ENCODE results near the gene CBX6. TPM values are rescaled to one million over a fixed set of nuclear protein-coding genes. Genes with fewer than 3 reads are reported as not detected.

Gene CBX6
- total and polyA plus RNA-seq, 2 of the 8 experiments (the other 6 are each of a cell fraction or from before 2014, with no cell fraction given) = 10.6 to 27.5 TPM

DNA sequence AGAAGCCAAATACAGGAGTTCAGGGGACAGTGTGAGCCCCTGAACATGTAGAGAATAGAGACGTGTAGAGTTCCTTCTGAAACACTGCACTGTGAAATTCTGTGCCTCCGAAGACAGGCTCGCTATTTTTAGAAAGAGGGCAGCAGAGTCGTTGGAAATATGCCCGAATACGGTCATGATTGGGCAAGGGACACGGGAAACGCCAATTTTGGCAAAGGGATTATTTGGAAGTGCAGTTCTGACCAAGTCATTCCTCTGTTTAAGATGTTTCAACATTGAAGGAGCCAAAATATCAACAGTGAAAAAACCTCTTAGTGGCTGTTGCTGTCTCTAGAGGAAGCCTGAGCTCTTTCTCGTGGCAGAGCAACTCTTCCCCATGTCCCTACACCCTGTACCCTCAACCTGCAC, 9.5 kb upstream of the CBX6 start:
- no peak overlapping the region for H2BK20ac ChIP-seq (ENCODE audit: low read length)
- CTCF ChIA-PET (ENCODE audit: partially characterized antibody) = interaction anchor here (0.7 to 4.2 kb wide), 4 partner anchors 8 to 46 kb away, joined by 3 to 21 read pairs (median 5); no protein-coding TSS in a partner anchor
- no peak overlapping the region for H3K56ac ChIP-seq (replicated peaks; ENCODE audit: insufficient read length, low read depth, low read length)
- no peak overlapping the region for H2AK5ac ChIP-seq (ENCODE audit: low read depth, low read length)
- H4K20me1 ChIP-seq (replicated peaks in 1 of 2; ENCODE audit: control insufficient read depth in 1 of 2, insufficient read depth in 2 of 2, low read length in 2 of 2) = no peaks in the 10 kb centered on the region
- H3K9me3 ChIP-seq (ENCODE audit: insufficient read depth in 2 of 2, low read depth in 1 of 2, low read length in 1 of 2) = no peaks in the 10 kb centered on the region
- TF ChIP-seq HDAC2 (IDR thresholded peaks at IDR 0.05; ENCODE audit: borderline replicate concordance in 1 of 2, low read depth in 2 of 2, low read length in 2 of 2) = no peak
- no peak for TF ChIP-seq EGR1 (IDR thresholded peaks at IDR 0.05; ENCODE audit: borderline replicate concordance, low read depth, low read length)
- no peak for TF ChIP-seq KDM4A (IDR thresholded peaks at IDR 0.05; ENCODE audit: low read depth, low read length, severe bottlenecking)
- no peak for TF ChIP-seq GTF2F1 (IDR thresholded peaks at IDR 0.05; ENCODE audit: borderline replicate concordance, low read depth, low read length)
- TF ChIP-seq ZNF274 (IDR thresholded peaks at IDR 0.05; ENCODE audit: borderline replicate concordance, extremely low read depth, low read length) = no peak
- TF ChIP-seq SP4 (IDR thresholded peaks at IDR 0.05; ENCODE audit: low read length) = no peak
- no peak for TF ChIP-seq GABPA (IDR thresholded peaks at IDR 0.05; ENCODE audit: borderline replicate concordance, insufficient read depth, low read length)
- TF ChIP-seq FOSL1 (IDR thresholded peaks at IDR 0.05; ENCODE audit: insufficient read depth, low read depth, low read length) = no peak
- TF ChIP-seq CREB1 (IDR thresholded peaks at IDR 0.05) = no peak
- no peak for TF ChIP-seq SAP30 (IDR thresholded peaks at IDR 0.05; ENCODE audit: insufficient read depth, insufficient replicate concordance, low read length)
- TF ChIP-seq TBP (IDR thresholded peaks at IDR 0.05; ENCODE audit: low read depth, low read length) = no peak
- no peak for TF ChIP-seq SIRT6 (IDR thresholded peaks at IDR 0.05; ENCODE audit: low read length)
- TF ChIP-seq CHD2 (IDR thresholded peaks at IDR 0.05; ENCODE audit: low read length) = no peak
- TF ChIP-seq RNF2 (IDR thresholded peaks at IDR 0.05; ENCODE audit: borderline replicate concordance, low read depth, low read length, missing control alignments, poor library complexity, severe bottlenecking) = no peak
- no peak overlapping the region for H3K23ac ChIP-seq (ENCODE audit: insufficient read length)
- no peaks in the 10 kb centered on the region for H3K79me2 ChIP-seq (ENCODE audit: control insufficient read depth in 1 of 2, insufficient read depth in 2 of 2, low read length in 2 of 2)
- H3K23me2 ChIP-seq (ENCODE audit: low read depth, low read length) = no peaks in the 10 kb centered on the region
- 0 out of 7 replicates have a peak overlapping the region, but pooled peaks of 1 of the 4 experiments have one; percentile 13 for H3K9ac ChIP-seq (replicated peaks in 1 of 4; ENCODE audit: extremely low read depth in 1 of 4, low read depth in 3 of 4, low read length in 3 of 4)
- no peak overlapping the region for H4K5ac ChIP-seq (ENCODE audit: insufficient read length, low read depth, low read length)
- H3K4me1 ChIP-seq (replicated peaks in 1 of 4; ENCODE audit: control insufficient read depth in 3 of 4, insufficient read depth in 4 of 4, low read length in 3 of 4) = no peaks in the 10 kb centered on the region
- POLR2A ChIA-PET (ENCODE audit: partially characterized antibody) = no interaction called here
- no peaks in the 10 kb centered on the region for H3K36me3 ChIP-seq (ENCODE audit: control insufficient read depth in 2 of 4, insufficient read depth in 4 of 4, low read length in 3 of 4)
- no peak overlapping the region for H3K14ac ChIP-seq (ENCODE audit: insufficient read length)
- no peak overlapping the region for H4K91ac ChIP-seq (replicated peaks; ENCODE audit: insufficient read length, low read length)
- no peak overlapping the region for H2BK120ac ChIP-seq (replicated peaks; ENCODE audit: low read depth, low read length)
- H3K79me1 ChIP-seq (ENCODE audit: low read depth, low read length) = no peaks in the 10 kb centered on the region
- FAIRE-seq = no peak
- no peak overlapping the region; the same call in 1 of the 2 replicates for H2AFZ ChIP-seq (ENCODE audit: low read length)
- H2BK5ac ChIP-seq (ENCODE audit: low read depth, low read length) = no peak overlapping the region
- no peak overlapping the region for H3K4me2 ChIP-seq (ENCODE audit: insufficient read depth in 1 of 2, low read depth in 2 of 2, low read length in 2 of 2)
- H2BK15ac ChIP-seq (ENCODE audit: low read length) = no peak overlapping the region
- H3K18ac ChIP-seq (ENCODE audit: extremely low read depth, low read length) = no peak overlapping the region
- H3K27ac ChIP-seq (ENCODE audit: low read depth, low read length) = no peak overlapping the region
- no peak overlapping the region for H4K8ac ChIP-seq (ENCODE audit: extremely low read depth, insufficient read depth, low read length)
- H3K4me3 ChIP-seq (ENCODE audit: extremely low read depth in 1 of 4, insufficient read depth in 2 of 4, low read depth in 3 of 4, low read length in 4 of 4) = no peak overlapping the region
- whole genome bisulfite sequencing, 2 experiments (ENCODE audit: extremely low coverage in 1 of 2, insufficient coverage in 1 of 2, insufficient read length in 1 of 2, insufficient replicate concordance in 2 of 2, low coverage in 1 of 2, low lambda C conversion rate in 2 of 2, missing lambda C conversion rate in 1 of 2) = 88% methylated on average over 9 of the region's 9 CpGs; no CpG with 5 or more reads in 1 of the 2 experiments
- H3K4ac ChIP-seq (replicated peaks; ENCODE audit: insufficient read length, low read depth, low read length) = no peak overlapping the region
- no peak for DNase-seq (ENCODE audit: low read depth in 1 of 2, low spot score in 2 of 2)
- no peaks in the 10 kb centered on the region for H3K27me3 ChIP-seq (replicated peaks in 1 of 4; ENCODE audit: control insufficient read depth in 3 of 4, extremely low read depth in 1 of 4, insufficient read depth in 3 of 4, low read length in 3 of 4)
- no peak overlapping the region for H2BK12ac ChIP-seq (ENCODE audit: low read depth, low read length)
